Posterior cingulate gyrus (tissue), 11 donors: ENCODE results near the gene MLLT11.

ENCODE experiments used
- DNase-seq, 10 donors: peaks; one replicate each; pipeline versions ENCODE4 v3.0.0 to v3.0.0-alpha.2; 2020 to 2021; ENCODE audit warnings: mixed read lengths in 3 of 10
- intact Hi-C: fragments of 100-400 bp; cut with DNase I; formaldehyde crosslinking; loops from one replicate; pipeline ENCODE4 v1.15.1; 2023

Gene MLLT11

GRCh38 chr1:151060007-151060656, at the start of gene MLLT11:
MLLT11 (plus strand) TSS chr1:151060397; CDS start chr1:151067225, 6,828 bp downstream.
- intact Hi-C loops, result no loop called here
- DNase-seq, result peak; percentile 40 to 92 (median 70)

GRCh38 chr1:151011154-151011850, 48.9 kb upstream of the MLLT11 start:
- DNase-seq, result peak in 1 of 10 donors; percentile 15
- intact Hi-C loops, result no loop called here

DNA sequence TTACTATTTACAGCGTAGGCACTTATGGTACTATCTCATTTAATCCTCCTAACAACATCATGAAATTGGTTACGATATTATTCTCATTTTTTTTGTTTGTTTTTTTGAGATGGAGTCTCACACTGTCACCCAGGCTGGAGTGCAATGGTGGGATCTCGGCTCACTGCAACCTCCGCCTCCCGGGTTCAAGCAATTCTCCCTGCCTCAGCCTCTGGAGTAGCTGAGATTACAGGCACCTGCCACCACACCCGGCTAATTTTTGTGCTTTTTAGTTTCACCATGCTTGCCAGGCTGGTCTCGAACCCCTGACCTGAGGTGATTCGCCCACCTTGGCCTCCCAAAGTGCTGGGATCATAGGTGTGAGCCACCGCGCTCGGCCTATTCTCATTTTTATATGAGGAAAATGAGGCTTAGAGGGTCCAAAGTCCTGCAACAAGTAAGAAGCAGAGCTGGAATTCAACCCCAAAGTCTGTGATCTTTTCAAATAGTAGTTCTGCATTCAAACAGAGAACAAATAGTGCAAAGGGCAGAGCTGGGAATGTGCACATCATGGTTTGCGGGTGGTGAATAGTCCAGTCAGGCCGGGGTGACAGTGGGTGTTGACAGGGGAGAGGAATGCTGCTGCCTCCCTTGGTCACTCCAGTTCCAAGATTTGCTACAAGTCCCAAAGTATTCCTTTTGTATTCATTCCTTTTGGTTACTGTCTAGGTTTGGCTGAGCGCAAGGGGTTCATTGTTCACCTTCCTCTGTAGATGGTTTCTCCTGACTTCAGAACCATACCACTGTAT, 47.3 kb upstream of the MLLT11 start:
- intact Hi-C loops, result no loop called here
- DNase-seq, result peak in 1 of 10 donors; percentile 26

GRCh38 chr1:151013518-151013917, 46.7 kb upstream of the MLLT11 start:
- intact Hi-C loops, result no loop called here
- DNase-seq, result peak in 1 of 10 donors; percentile 11

DNA sequence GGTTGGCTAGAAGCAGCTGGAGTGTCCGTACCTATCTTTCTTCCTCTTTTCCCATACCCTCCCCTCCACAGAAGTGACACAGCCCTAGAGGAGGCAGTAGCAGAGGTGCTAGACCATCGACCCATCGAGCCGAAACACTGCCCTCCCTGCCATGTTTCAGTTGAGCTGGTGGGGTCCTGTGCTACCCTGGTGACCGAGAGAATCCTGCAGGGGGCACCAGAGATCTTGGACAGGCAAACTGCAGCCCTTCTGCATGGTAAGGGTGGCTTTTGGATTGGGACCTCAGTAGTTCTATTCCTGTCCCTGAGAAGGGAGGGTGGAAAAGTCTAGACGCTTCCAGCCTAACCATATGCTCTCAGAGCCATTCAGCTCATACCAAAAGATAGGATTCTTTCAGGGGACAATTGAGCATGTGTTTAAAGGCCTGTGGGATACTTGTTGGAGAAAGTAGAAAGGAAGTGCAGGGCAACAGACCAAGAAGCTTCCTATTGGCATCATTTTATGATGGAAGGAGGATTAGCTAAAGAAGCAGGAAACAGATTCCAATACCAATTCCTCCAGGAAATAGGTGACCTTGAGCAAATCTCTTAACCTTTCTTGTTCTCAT, 35.6 kb upstream of the MLLT11 start:
- intact Hi-C loops, result loop anchor here (5.0 kb wide), 1 partner anchor 133 kb away; the partner anchor contains the start of gene TNFAIP8L2
- peak; percentile 36 to 95 (median 79) for DNase-seq

DNA sequence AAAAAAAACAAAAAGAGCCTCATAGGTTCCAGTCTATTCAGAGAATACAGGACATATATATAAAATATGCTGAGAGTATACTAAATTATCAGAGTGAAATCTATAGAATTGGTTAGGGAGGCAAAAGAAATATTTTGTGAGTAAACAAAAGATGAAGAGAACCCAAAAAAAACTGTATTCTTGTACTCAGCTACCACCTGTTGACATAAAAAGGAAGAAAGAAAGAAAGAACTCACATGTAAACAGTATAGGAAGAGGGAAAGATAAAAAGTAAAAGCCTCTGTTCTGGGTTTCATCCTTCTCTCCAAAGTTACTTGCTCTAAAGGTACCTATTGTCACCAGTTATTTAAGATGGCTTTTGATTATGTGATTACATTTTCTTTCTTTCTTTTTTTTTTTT, 33.7 kb upstream of the MLLT11 start:
- intact Hi-C loops, result no loop called here

DNA sequence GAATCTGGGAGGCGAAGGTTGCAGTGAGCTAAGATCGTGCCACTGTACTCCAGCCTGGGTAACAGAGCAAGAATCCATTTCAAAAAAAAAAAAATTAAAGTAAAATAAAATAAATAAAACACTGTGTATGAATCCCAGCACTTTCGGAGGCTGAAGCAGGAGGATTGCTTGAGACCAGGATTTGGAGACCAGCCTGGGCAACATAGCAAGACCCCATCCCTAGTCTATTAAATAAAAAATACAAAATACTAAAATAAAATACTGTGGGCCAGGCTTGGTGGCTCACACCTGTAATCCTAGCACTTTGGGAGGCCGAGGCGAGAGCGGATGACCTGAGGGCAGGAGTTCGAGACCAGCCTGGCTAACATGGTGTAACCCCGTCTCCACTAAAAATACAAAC, 28.0 kb upstream of the MLLT11 start:
- intact Hi-C loops, result no loop called here

More for the DNA sequence above, 33.7 kb upstream of the MLLT11 start:
- DNase-seq, result no peak

GRCh38 chr1:151035167-151035566, 25.0 kb upstream of the MLLT11 start:
- DNase-seq, result no peak
- intact Hi-C loops, result no loop called here

More for the DNA sequence above, 28.0 kb upstream of the MLLT11 start:
- DNase-seq, result no peak

- no peak for DNase-seq
- intact Hi-C loops, result no loop called here
These were observed 23.8 kb upstream of the MLLT11 start, which contains the start of gene BNIPL for GRCh38 chr1:151036356-151036755. BNIPL (plus strand) TSS chr1:151036586; CDS start chr1:151036726, 140 bp downstream.

DNA sequence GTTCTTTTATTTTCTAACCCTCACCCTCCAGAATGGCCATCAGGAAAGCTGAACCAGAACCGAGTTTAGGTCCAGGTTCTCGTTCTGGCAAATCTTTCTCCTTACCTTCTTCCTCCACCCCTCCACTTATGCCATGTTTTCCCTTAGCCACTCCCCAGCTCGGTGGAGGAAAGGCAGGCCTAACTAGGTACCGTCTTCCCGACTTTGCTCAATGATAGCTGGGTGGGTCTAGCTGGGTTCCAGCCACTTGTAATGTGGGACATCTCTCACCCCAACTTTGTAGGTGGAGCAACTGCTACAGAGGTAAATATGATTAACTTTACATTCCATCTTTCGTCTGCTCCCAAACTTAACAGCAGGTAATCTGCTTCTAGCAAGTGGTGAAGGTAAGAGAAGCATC, 23.2 kb upstream of the MLLT11 start:
- intact Hi-C loops, result no loop called here
- no peak for DNase-seq

DNA sequence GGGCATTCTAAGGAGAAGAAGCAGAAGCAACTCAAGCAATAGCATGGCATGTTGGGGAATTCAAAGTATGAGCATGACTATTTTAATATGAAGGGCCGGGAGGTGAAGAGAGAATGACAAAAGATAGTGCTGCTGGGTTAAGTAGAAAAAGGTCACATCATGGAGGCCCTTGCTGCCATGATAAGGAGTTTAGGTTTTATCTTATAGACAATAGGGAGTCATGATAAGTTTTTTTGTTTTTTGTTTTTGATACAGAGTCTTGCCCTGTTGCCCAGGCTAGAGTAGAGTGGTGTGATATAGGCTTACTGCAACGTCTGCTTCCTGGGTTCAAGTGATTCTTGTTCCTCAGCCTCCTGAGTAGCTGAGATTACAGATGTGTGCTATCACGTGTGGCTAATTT, 20.7 kb upstream of the MLLT11 start:
- DNase-seq, result no peak
- intact Hi-C loops, result no loop called here

- DNase-seq, result no peak
- intact Hi-C loops, result no loop called here
These were observed 17.0 kb upstream of the MLLT11 start for GRCh38 chr1:151043163-151043562.

- intact Hi-C loops, result loop anchor here (5.0 kb wide), 2 partner anchors 40 to 120 kb away; partner anchors contain the start of genes MINDY1, PRUNE1 and SETDB1
- DNase-seq, result peak; percentile 47 to 95 (median 72)
These were observed 12.6 kb upstream of the MLLT11 start, which contains the start of gene C1orf56 for GRCh38 chr1:151047591-151047924. C1orf56 (plus strand) TSS chr1:151047751; CDS start chr1:151047848, 97 bp downstream.

DNA sequence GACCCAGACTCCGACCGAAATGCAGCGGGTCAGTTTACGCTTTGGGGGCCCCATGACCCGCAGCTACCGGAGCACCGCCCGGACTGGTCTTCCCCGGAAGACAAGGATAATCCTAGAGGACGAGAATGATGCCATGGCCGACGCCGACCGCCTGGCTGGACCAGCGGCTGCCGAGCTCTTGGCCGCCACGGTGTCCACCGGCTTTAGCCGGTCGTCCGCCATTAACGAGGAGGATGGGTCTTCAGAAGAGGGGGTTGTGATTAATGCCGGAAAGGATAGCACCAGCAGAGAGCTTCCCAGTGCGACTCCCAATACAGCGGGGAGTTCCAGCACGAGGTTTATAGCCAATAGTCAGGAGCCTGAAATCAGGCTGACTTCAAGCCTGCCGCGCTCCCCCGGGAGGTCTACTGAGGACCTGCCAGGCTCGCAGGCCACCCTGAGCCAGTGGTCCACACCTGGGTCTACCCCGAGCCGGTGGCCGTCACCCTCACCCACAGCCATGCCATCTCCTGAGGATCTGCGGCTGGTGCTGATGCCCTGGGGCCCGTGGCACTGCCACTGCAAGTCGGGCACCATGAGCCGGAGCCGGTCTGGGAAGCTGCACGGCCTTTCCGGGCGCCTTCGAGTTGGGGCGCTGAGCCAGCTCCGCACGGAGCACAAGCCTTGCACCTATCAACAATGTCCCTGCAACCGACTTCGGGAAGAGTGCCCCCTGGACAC, 12.1 kb upstream of the MLLT11 start:
- intact Hi-C loops, result loop anchor here (5.0 kb wide), 2 partner anchors 41 to 121 kb away; partner anchors contain the start of genes MINDY1, PRUNE1 and SETDB1

GRCh38 chr1:151048645-151049032, 11.6 kb upstream of the MLLT11 start:
- intact Hi-C loops, result loop anchor here (5.0 kb wide), 2 partner anchors 41 to 121 kb away; partner anchors contain the start of genes MINDY1, PRUNE1 and SETDB1

More for the DNA sequence above, 12.1 kb upstream of the MLLT11 start:
- peak; percentile 53 to 95 (median 67) for DNase-seq

DNA sequence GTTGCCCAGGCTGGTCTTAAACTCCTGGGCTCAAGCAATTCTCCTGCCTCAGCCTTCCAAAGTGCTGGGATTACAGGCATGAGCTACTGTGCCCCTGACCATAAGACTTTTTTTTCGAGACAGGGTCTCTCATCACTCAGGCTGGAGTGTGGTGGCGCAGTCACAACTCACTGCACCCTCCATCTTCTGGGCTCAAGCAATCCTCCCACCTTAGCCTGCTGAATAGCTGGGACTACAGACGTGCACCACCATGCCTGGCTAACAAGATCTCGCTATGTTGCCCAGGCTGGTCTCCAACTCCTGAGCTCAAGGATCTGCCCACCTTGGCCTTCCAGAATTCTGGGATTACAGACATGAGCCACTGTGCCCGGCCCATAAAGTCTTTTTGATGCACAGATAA, 10.7 kb upstream of the MLLT11 start:
- no peak for DNase-seq
- intact Hi-C loops, result loop anchor here (5.0 kb wide), 2 partner anchors 42 to 122 kb away; partner anchors contain the start of genes MINDY1, PRUNE1 and SETDB1

More at GRCh38 chr1:151048645-151049032, 11.6 kb upstream of the MLLT11 start:
- no peak for DNase-seq

DNA sequence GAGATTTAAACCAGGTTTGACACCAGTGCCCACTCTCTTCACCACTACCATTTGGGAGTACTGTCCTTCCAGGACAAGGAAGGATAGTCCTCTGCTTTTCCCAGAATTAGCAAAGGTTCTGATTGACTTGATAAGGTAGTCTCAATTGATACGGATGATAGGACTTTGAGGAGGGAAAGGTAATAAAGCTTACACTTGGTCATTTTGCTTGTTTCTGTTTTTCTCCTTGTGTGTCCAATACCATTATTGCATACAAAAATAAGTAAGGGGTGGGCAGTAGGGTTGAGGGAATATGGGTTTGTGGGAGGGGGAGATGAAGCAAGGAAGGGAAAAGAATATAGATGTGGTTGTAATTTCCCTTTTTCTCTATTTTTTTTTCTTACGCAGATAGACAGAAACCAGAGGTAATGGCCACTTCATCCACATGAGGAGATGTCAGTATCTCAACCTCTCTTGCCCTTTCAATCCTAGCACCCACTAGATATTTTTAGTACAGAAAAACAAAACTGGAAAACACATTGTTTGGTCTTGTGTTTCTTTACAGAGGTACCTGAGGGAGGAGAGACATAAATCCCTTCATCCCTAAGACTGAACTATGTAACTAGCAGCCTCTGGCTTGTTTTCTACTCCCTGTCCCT, 10.0 kb upstream of the MLLT11 start:
- intact Hi-C loops, result no loop called here
- no peak for DNase-seq

- intact Hi-C loops, result no loop called here
- DNase-seq, result no peak
These were observed 8.7 kb upstream of the MLLT11 start for GRCh38 chr1:151051356-151052009.
